GM21786 (cell line): ENCODE measurements around the gene OCA2.

ENCODE experiments used
- ATAC-seq: cut with Tn5 transposase; IDR thresholded peaks from one replicate; pipeline ENCODE4 v1.9.1; 2021; ENCODE audit not compliant: unreplicated experiment

OCA2 gene

DNA sequence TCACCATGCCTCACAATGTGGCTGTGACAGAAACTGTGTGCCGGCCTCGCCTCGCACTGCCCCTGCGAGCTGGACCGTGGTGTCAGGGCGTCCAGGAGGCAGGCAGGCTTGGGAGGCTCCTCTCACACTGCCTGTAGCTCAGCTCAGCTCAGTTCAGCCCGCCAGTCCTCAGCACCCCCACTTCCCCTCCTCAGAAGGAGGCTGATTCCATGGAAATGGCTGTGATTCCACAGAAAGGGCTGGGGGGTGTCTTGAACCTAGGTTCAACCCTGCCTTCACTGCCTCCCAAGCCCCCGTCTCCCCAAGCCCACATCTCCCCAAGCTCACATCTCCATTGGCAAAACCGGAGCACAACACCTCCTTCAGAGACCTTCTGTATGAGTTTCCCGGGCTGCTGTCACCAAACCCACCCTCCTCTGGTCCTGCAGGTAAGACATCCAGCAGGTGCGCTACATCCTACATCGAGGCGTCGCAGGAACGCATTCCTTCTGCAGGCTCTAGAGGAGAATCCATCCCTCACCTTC, 94.0 kb downstream of the OCA2 start:
- ATAC-seq = no peak

DNA sequence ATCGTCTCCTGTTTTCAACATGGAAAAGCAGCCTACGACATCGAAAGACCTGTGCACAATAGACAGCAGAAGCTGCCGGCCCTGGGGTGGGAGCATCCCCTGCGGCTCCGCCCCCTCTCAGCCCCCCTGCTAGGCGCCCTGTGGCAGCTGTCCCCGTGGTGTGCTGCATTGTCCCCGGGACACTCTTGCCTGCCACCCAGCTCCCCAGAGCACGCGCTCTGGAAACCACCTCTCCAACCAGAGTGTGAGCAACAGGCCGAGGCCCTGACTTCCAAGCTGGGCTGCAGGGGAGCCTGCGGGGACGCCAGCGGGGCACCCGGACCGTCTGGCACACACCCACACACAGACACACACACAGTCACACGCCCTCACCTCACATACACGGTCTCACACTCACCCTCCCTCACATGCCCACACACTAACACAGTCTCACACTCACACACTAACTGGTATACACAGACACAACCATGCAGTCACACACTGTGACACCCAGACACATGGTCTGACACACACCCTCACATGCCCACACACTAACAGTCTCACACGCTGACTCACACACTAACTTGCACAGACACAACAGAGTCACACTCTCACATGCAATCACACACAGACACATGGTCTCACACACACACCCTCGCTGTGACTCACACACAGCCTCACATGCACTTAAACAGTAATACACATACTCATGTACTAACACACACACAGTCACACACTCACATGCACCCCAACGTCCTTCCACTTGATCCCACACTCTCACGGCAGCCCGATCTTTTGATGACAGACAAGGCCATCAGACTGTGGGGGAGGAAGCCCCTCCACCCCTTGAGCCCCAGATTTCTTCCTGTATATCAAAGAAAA, 94.7 kb downstream of the OCA2 start:
- ATAC-seq = no peak

DNA sequence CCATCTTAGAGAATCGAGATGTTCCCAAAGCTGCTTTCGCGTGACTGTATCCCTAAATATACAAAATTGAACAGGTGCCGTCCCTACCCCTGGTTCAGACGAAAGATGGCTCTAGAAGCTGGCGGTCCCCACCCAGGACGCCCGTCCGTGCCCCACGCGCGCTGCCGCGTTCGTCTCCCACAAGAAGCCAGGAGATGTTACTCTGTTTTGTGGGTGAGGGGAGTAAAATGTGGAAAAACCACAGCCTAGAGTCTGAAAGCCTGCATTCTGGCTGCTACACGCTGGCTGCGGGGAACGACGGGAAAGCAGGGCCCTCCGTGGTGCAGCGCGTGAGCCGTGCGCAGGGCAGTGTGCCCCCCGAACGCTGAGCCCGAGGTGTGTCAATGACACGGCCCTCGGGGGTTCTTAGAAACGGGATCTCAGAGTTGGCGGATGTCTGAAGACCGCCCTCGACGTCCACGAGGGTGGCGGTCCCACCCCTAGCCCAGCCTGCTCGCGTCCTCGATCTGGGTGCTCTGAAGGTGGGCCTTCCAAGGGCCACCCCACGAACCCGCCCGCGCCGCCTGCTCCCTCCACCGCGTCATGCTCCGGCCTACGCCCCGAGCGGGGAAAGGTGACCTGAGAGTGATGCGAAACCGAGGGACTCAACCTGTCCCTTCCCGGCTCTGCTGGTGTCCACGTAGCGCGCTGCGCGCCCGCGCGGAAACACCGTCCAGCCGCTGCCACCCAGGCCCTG, 95.6 kb downstream of the OCA2 start:
- no peak for ATAC-seq

DNA sequence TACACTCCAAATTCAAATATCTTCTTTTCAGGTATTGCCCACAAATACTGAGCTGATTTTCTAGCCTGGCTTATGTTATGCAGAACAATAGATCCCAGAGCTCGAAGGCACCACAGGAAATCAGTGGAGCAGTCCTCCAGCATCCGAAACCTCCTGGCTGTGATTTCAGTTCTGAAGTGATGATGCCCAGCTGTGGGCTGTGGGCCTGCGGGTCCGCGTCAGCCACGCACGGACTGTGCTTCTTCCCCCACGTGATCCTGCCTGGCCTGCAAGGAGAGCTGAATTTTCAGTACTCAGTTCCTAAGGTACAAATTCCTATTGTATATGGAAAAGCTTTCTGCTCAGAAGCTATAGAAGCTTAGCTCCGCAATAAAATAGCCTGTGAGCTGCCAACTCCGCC, 96.2 kb downstream of the OCA2 start:
- no peak for ATAC-seq

DNA sequence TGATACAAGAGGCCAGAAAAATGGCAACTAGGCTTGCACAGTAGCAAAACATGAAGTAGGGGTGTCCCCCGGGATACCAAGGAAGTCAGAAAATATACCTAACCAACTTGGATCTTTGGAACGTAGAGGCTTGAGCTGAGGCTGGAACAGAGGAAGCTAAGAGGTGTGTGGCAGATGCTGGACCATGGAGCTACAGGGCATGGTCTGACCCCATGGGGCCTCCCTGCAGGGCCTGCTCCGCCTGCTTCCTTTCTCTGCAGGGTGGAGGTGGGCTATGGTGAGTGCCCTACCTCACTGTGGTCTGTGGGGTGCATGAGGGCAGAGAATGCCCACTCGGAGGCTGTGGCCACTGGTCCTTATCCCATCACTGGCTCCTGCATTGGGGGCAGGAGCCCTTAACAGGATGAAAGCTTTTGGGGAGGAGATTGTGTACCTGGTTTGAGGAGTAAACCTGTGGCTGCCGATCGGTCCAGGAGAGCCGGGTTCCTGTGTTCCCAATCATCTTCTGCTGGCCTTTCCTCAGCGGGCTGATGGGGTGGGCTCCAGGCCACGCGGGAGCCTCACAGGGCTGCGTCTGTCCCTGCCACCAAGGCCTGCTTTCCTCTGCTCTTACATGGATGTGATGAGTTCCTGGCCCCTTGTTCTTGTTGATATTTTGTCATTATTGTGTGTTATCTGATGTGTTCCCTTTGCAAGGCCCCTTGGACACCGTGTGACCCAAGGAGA, 96.8 kb downstream of the OCA2 start:
- no peak for ATAC-seq

DNA sequence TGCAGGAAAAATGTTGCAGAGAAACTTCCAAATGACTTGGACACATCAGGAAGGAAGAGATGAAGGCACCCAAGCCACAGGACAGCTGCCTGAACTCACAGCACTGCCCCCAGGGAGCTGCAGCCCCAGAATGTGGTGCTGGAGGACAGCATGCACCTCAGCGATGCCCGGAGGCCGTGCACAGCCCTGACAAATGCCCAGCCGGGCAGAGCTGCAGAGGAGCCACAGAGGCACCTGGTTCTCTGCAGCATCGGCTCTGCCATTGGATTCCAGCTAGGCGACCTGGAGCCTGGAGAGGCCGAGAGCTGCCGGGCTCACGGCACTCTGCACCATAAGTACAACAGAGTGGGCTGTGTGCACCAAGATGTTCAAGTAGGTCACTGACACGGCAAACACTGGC, 97.5 kb downstream of the OCA2 start:
- no peak for ATAC-seq

DNA sequence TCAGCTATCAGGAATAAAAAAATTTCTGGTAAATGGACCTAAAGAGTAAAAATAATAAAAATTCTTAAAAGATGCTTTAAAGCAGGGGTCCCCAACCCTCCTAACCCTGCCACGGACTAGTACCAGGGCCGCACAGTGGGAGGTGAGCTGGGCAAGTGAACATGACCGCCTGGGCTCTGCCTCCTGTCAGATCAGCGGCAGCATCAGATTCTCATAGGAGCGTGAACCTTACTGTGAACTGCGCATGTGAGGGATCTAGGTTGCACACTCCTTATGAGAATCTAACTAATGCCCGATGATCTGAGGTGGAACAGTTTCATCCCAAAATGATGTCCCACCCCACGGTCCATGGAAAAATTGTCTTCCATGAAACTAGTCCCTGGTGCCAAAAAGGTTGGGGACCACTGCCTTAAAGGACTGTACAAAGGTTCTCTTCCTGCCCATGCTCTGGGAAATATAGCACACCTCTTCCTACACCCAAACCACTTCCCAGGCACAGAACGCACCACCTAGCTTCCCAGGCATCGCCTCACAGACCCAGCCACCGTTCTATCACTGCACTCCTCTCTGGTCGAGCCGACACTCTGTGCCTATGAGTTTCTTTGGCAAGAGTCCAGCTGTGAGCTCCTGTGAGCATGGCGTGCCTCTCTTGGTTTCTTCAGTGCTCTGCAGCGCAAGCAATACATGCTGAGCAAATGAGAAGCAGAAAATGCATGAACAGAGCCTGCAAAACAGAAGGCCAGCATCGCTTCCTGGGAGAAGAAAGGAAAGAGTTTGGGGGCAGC, 104.9 kb downstream of the OCA2 start:
- no peak for ATAC-seq

DNA sequence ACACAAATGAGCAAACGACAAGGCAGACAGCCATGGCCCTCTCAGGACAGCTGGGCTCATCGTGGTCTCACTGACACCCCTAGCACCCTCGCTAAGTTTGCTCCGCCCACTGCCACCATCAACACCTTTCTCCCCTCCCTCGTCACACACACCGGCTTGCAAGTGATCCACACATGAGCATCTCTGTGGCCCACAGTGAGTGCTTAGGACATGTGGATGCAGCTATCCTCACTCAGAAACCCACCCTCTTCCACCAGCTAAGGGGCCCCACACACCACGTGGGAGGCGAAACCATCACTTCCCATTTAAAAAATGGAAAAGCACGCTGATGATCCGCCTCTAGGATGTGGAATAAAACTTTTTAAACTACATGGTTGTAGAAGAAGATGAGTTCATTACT, 105.6 kb downstream of the OCA2 start:
- no peak for ATAC-seq

DNA sequence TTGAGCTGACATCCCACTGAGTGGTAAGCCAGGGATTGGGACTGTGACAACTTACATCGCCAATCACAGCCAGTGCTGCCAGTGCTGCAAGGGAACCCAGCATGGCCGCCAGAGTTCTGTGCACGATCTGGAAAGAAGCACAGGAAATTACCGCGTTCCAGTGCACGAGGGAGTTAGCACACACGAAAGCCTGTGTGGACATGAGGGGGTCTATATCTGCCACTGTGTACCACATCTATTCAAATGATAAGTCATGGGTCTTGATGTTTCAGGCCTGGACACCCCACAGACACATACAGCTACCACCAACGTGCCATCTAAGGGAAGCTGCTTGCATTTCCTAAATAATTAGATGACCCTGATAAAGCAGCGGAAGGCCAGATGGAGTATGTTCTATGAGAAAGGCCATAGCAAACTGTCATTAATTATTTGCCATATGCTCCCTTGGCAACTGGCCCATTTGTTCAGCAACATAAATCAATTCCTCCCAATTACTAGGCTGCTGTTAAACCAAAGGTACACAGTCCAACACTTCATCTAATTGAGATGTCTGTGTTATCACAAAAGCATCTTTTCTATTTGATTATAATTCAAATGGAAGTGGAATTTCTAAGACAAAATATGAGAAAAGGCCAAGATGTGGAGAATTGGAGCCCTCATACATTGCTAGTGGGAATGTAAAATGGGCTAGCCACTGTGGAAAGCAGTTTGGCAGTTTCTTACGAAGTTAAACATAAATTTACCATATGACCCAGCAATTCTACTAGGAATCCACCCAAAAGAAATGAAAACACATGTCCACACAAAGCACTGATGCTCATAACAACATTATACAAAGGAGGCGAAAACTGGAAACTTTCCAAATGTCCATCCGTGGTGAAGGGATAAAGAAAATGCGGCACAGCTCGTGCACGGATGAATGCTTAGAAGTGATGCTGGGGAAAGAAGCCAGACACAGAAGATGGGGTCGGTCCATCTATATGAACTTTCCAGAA, 108.3 kb downstream of the OCA2 start:
- no peak for ATAC-seq

DNA sequence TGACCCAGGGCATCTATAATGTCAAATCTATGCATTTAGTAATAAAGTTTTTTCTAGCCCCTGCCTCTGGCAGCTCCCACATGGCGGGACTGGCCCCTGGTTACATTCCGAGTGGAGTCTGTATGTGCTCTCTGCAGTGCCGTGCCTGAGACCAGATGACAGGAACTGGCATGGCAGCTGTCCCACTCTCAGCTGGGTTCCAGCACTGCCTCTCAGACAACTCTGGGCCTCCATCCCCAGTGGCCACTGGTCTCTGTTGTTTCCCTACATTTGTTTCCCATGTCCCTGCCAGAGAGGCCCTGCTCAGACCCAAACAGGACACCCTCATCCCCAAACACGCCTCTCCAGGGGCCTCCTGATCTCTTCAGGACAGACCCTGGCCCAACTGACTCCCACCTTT, 109.3 kb downstream of the OCA2 start:
- no peak for ATAC-seq

DNA sequence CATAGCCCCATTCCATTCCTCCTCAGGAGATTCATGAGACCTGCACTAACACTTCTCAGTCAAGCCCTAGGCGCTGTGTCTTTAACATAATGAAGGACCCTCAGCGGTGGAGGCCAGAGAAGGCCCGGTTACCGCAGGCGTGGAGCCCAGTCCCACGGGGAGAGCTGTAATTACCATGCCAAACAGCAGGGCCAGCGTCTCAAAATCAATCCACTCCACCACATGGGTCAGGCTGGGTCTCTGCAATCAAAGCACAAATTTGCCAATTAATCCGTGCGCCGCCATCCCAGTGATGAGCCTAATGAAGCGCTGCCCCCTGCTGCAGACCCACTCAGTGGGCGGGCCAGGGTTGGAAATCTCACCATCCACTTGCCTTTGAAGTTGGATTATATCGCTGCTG, 109.7 kb downstream of the OCA2 start:
- no peak for ATAC-seq

DNA sequence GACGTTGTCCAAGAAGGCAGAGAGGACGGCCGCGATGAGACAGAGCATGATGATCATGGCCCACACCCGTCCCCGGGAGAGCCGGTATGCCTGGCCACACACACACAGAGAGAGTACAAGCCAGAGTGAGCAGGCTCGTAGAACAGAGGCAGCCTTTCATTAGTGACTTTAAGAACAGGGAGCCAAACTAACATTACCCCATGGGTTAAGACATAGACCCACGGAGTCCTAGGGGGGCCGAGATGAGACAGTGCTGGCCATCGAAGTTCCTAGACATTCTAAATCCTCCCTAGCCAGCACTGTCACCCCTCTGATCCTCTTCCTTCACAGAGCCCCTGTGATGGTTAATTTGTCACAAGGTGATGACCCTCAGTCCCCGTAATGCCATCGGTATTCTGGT, 114.0 kb downstream of the OCA2 start:
- no peak for ATAC-seq

DNA sequence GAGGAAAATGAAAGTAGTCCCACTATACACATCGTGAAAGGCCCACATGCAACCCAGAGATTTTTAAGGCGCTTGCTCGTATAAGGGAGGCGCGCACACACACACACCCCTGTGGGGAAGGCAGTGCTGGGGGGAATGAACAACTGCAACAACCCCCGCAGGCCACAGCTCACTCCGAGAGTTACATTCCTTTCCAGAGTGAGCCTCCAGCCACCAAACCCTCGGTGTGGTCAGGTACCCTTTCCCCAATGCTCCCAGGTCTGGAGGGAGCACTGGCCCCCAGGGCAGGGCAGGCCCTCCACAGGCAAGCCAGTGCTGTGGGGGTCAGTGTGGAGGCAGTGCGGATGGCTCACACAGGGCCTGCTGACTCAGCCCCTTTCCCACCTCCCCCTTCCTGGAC, 115.6 kb downstream of the OCA2 start:
- no peak for ATAC-seq

DNA sequence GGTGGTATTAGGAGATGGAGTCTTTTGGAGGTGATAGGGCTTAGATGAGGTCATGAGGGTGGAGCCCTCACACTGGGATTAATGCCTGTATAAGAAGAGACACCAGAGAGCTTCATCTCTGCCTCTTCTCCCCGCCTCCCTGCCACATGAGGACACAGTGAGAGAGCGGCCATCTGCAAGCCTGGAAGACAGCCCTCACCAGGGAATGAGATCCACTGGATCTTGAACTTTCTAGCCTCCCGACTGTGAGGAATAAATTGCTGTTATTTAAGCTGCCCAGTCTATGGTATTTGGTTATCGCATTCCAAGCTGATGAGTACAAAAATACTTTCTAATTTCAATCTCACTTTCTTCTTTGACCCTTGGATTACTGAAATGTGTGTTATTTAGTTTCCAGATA, 121.4 kb downstream of the OCA2 start:
- ATAC-seq = no peak

DNA sequence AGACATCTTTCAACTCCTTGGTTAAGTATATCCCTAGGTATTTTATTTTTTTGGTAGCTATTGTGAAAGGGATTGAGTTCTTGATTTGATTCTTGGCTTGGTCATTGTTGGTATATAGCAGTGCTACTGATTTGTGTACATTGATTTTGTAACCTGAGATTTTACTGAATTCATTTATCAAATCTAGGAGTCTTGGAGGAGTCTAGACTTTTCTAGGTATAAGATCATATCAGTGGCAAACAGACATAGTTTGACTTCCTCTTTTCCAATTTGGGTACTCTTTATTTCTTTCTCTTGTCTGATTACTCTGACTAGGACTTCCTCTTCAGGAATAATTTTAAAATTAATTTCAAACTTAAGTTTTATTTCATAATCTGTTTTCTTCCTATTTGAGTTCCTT, 125.2 kb downstream of the OCA2 start:
- no peak for ATAC-seq

DNA sequence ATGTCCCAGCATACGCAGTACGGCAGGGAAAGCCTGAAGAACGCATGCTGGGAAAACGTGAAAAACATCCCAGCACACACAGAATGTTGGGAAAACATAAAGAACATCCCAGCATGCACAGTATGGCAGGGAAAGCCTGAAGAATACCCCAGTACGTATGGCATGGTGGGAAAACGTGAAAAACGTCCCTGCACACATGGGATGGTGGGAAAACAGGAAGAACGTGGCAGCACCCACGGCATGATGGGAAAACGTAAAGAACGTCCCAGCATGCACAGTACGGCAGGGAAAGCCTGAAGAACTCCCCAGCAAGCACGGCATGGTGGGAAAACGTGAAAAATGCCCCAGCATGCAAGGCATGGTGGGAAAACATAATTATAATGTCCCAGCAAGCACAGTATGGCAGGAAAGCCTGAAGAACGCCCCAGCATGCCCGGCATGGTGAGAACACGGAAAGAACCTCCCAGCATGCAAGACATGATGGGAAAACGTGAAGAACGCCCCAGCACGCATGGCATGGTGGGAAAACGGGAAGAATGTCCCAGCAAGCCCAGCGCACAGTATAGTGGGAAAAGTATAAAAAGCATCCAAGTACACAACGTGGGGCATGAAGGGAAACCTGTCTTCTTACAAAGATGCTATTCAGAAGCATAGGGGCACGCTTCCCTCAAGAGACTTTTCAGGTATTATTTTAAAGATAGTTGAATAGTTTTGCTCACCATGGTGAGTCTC, 128.3 kb downstream of the OCA2 start:
- no peak for ATAC-seq

DNA sequence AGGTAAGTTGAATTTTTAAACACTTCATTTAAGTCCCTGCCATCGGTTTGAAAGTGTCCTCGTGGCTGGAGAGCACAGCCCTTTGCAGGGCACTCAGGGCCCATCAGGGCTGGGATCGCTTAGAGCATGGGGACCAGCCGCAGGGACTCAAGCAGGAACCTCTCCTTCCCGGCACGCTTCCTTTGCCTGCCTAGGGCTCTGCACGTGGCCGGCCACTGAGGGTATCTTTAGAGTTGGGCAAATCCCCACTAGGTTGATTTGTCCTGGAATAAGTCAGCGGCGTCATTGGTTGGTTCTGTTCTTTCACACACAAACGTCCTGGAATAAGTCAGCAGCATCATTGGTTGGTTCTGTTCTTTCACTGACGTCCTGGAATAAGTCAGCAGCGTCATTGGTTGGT, 131.6 kb downstream of the OCA2 start:
- ATAC-seq = no peak

DNA sequence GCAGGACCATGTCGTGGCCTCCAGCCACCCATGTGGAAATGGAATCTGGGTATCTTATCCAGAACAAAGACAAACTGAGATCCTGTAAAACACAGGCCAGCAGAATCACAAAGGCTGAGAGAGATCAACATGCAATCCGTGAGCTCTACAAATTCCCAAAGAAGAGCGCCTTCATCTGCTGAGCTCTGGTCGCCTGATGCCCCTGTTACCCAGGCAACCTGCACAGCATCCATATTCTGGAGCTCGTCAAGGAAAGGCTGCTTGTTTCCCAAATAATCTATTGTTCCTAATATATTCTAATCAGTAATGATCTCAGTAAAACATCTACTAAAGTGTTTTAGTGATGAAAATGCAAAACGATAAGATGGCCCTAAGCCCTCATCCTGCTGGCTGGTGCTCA, 133.6 kb downstream of the OCA2 start:
- no peak for ATAC-seq

DNA sequence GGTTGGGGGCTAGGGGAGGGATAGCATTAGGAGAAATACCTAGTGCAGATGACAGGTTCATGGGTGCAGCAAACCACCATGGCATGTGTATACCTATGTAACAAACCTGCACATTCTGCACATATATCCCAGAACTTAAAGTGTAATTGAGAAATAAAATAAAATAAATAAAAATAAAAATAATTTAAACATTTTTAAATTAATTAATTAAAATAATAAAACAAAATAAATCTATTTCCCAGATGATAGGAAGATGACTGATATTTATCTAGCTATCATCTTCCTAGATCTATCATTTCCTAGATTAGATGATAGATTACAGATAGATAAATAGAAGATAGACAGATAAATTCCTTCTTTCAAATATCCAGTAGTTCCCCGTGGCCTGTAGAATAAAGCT, 137.3 kb downstream of the OCA2 start:
- ATAC-seq = no peak
